HepG2 (cell line): ENCODE results near the gene CCT7. TPM values are rescaled to one million over a fixed set of nuclear protein-coding genes. Genes with fewer than 3 reads are reported as not detected.

Experiments used
- AKAP8 ChIP-seq: sonication (generic); formaldehyde crosslinking; IDR thresholded peaks from 2 replicates; pipeline ENCODE4 v1.5.1; 2020; ENCODE audit warnings: mild to moderate bottlenecking, missing genetic modification reagents
- HOXD1 ChIP-seq: sonication (generic); formaldehyde crosslinking; IDR thresholded peaks from 2 replicates; pipeline ENCODE4 v1.5.0; 2020; ENCODE audit warnings: missing genetic modification reagents
- NCOA5 ChIP-seq: sonication (generic); formaldehyde crosslinking; IDR thresholded peaks from 2 replicates; pipeline ENCODE4 v1.4.0; 2020; ENCODE audit warnings: missing genetic modification reagents
- SOX5 ChIP-seq: IDR thresholded peaks from 2 replicates; pipeline ENCODE4 v1.6.1; 2016; ENCODE audit warnings: borderline replicate concordance
- SP2 ChIP-seq: sonication (generic); formaldehyde crosslinking; IDR thresholded peaks from 2 replicates; pipeline ENCODE4 v1.5.1; 2020; ENCODE audit warnings: mild to moderate bottlenecking, missing genetic modification reagents
- YEATS4 ChIP-seq: sonication (generic); formaldehyde crosslinking; IDR thresholded peaks from 2 replicates; pipeline ENCODE4 v1.4.0; 2020; ENCODE audit warnings: missing genetic modification reagents, borderline replicate concordance
- ZBTB3 ChIP-seq: sonication (generic); formaldehyde crosslinking; IDR thresholded peaks from 2 replicates; pipeline ENCODE4 v1.4.0; 2020; ENCODE audit warnings: low read depth, mild to moderate bottlenecking, moderate library complexity, missing genetic modification reagents, borderline replicate concordance
- ZNF280D ChIP-seq: sonication (generic); formaldehyde crosslinking; IDR thresholded peaks from 2 replicates; pipeline ENCODE4 v1.5.1; 2020; ENCODE audit warnings: mild to moderate bottlenecking, missing genetic modification reagents
- ZNF33B ChIP-seq: sonication (generic); formaldehyde crosslinking; IDR thresholded peaks from 2 replicates; pipeline ENCODE4 v1.5.1; 2020; ENCODE audit warnings: mild to moderate bottlenecking, missing genetic modification reagents
- ZNF547 ChIP-seq: sonication (generic); formaldehyde crosslinking; IDR thresholded peaks from 2 replicates; pipeline ENCODE4 v1.5.1; 2020; ENCODE audit warnings: mild to moderate bottlenecking, missing genetic modification reagents
- ZNF644 ChIP-seq: IDR thresholded peaks from 2 replicates; pipeline ENCODE4 v1.6.1; 2016; ENCODE audit warnings: low read depth
- polyA plus RNA-seq, 8 experiments: library from polyadenylated mRNA; depleted of rRNA in 3 of 8; stranded (reverse) in 7 of 8; unstranded in 1 of 8; fragments of >200 nt; fragmentation: Illumina TruSeq in 4 of 8; extraction: Trizol in 4 of 8; gene quantifications; 2 replicates each; pipeline versions ENCODE4 v1.2.1 to v1.2.3, GENCODE V29; 2011 to 2016; ENCODE audit warnings: low read depth in 4 of 8, missing spikeins in 1 of 8, mixed read lengths in 1 of 8; ENCODE audit not compliant: insufficient read depth in 1 of 8
- total RNA-seq, 5 experiments: library from RNA; depleted of rRNA; stranded (reverse); fragments of >200 nt; fragmentation: Illumina TruSeq; extraction: Trizol; gene quantifications; 2 replicates each; pipeline ENCODE4 v1.2.3, GENCODE V29; 2016; ENCODE audit warnings: low read depth in 1 of 5
- TF ChIP-seq, protein P1 (sequence below): sonication (generic); formaldehyde crosslinking; IDR thresholded peaks from 2 replicates; pipeline ENCODE4 v1.5.0; 2020; ENCODE audit warnings: missing genetic modification reagents, mild to moderate bottlenecking, borderline replicate concordance
- TF ChIP-seq, protein P2 (sequence below): sonication (generic); formaldehyde crosslinking; IDR thresholded peaks from 2 replicates; pipeline ENCODE4 v1.4.0; 2020; ENCODE audit warnings: mild to moderate bottlenecking, missing genetic modification reagents
- TF ChIP-seq, protein P3 (sequence below): sonication (generic); formaldehyde crosslinking; IDR thresholded peaks from 2 replicates; pipeline ENCODE4 v1.4.0; 2020; ENCODE audit warnings: mild to moderate bottlenecking, low read depth, missing genetic modification reagents
- TF ChIP-seq, protein P4 (sequence below): sonication (generic); formaldehyde crosslinking; IDR thresholded peaks from 2 replicates; pipeline ENCODE4; 2020; ENCODE audit warnings: missing genetic modification reagents, mild to moderate bottlenecking, borderline replicate concordance
- TF ChIP-seq, protein P5 (sequence below): sonication (generic); formaldehyde crosslinking; IDR thresholded peaks from 2 replicates; pipeline ENCODE4 v1.5.0; 2020; ENCODE audit warnings: missing genetic modification reagents, mild to moderate bottlenecking, borderline replicate concordance

CCT7 gene
- total and polyA plus RNA-seq, 2 of the 13 experiments (the other 11 are each of a cell fraction or from before 2014, with no cell fraction given), result 347 to 517 TPM

DNA sequence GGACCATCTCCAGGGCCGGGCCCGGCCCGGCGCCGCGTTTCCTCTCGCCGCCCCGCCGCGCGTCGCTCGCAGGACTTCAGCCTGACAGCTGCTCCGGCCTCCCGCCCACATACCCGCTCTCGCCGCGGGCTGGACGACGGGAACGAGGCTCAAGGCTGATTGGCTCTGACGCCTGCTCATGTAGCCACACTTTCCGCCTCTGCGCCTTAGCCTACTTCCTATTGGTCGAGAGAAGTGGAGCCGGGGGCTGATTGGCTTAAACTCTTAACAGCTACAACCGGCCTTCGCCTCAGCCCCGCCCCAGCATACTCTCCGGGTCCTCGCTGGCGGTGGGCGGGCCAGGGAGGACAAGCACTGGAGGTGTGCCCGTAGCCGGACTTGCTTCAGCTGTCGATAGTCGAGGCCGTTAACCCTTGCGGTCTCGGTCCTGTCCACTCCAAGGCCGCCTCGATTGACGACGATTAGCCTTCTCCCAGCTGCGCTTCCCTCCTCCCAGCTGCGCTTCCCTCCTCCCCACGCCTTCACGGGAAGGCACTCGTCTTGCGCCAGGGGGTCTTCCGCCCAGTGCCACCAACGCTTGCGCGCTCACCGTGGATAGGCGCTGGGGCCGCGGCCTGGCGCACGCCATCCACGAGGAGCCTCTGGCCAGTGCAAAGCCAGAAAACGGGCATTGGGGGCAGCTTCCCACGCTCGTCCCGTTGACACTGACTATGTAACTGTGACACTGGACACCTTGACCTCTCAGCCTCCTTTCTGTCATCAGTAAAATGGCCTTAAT lies 765 bp upstream of the CCT7 start, which contains the start of gene PRADC1 (continued):
- TF ChIP-seq ZNF33B (CRISPR knock-in tag) (0 out of 2 replicates have a peak, but pooled peaks have one; percentile 2), ZNF547 (CRISPR knock-in tag) (peak; percentile 92), ZNF280D (CRISPR knock-in tag) (no peak), ZBTB3 (no peak), ZNF644 (no peak), AKAP8 (CRISPR knock-in tag) (no peak; the same call in 1 of the 2 replicates), NCOA5 (CRISPR knock-in tag) (no peak), SOX5 (no peak; the same call in 1 of the 2 replicates), YEATS4 (CRISPR knock-in tag) (no peak), HOXD1 (CRISPR knock-in tag) (no peak; the same call in 1 of the 2 replicates), SP2 (CRISPR knock-in tag) (peak; percentile 99)
- TF ChIP-seq, protein P1, sequence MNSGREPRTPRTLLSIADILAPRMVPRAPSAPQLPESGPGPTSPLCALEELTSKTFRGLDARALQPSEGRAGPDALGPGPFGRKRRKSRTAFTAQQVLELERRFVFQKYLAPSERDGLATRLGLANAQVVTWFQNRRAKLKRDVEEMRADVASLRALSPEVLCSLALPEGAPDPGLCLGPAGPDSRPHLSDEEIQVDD (CRISPR knock-in tag), result no peak; the same call in 1 of the 2 replicates
- TF ChIP-seq, protein P2, sequence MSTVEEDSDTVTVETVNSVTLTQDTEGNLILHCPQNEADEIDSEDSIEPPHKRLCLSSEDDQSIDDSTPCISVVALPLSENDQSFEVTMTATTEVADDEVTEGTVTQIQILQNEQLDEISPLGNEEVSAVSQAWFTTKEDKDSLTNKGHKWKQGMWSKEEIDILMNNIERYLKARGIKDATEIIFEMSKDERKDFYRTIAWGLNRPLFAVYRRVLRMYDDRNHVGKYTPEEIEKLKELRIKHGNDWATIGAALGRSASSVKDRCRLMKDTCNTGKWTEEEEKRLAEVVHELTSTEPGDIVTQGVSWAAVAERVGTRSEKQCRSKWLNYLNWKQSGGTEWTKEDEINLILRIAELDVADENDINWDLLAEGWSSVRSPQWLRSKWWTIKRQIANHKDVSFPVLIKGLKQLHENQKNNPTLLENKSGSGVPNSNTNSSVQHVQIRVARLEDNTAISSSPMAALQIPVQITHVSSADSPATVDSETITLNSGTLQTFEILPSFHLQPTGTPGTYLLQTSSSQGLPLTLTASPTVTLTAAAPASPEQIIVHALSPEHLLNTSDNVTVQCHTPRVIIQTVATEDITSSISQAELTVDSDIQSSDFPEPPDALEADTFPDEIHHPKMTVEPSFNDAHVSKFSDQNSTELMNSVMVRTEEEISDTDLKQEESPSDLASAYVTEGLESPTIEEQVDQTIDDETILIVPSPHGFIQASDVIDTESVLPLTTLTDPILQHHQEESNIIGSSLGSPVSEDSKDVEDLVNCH, result no peak
- TF ChIP-seq, protein P3, sequence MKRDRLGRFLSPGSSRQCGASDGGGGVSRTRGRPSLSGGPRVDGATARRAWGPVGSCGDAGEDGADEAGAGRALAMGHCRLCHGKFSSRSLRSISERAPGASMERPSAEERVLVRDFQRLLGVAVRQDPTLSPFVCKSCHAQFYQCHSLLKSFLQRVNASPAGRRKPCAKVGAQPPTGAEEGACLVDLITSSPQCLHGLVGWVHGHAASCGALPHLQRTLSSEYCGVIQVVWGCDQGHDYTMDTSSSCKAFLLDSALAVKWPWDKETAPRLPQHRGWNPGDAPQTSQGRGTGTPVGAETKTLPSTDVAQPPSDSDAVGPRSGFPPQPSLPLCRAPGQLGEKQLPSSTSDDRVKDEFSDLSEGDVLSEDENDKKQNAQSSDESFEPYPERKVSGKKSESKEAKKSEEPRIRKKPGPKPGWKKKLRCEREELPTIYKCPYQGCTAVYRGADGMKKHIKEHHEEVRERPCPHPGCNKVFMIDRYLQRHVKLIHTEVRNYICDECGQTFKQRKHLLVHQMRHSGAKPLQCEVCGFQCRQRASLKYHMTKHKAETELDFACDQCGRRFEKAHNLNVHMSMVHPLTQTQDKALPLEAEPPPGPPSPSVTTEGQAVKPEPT, result 0 out of 2 replicates have a peak, but pooled peaks have one; percentile 35
- TF ChIP-seq, protein P4, sequence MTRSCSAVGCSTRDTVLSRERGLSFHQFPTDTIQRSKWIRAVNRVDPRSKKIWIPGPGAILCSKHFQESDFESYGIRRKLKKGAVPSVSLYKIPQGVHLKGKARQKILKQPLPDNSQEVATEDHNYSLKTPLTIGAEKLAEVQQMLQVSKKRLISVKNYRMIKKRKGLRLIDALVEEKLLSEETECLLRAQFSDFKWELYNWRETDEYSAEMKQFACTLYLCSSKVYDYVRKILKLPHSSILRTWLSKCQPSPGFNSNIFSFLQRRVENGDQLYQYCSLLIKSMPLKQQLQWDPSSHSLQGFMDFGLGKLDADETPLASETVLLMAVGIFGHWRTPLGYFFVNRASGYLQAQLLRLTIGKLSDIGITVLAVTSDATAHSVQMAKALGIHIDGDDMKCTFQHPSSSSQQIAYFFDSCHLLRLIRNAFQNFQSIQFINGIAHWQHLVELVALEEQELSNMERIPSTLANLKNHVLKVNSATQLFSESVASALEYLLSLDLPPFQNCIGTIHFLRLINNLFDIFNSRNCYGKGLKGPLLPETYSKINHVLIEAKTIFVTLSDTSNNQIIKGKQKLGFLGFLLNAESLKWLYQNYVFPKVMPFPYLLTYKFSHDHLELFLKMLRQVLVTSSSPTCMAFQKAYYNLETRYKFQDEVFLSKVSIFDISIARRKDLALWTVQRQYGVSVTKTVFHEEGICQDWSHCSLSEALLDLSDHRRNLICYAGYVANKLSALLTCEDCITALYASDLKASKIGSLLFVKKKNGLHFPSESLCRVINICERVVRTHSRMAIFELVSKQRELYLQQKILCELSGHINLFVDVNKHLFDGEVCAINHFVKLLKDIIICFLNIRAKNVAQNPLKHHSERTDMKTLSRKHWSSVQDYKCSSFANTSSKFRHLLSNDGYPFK (CRISPR knock-in tag), result peak; percentile 20
- TF ChIP-seq, protein P5, sequence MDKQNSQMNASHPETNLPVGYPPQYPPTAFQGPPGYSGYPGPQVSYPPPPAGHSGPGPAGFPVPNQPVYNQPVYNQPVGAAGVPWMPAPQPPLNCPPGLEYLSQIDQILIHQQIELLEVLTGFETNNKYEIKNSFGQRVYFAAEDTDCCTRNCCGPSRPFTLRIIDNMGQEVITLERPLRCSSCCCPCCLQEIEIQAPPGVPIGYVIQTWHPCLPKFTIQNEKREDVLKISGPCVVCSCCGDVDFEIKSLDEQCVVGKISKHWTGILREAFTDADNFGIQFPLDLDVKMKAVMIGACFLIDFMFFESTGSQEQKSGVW, result no peak; the same call in 1 of the 2 replicates
